GM18868 (cell line): ENCODE results near the gene NTHL1.

Experiments used
- ATAC-seq: cut with Tn5 transposase; IDR thresholded peaks from one replicate; pipeline ENCODE4 v1.9.1; 2021; ENCODE audit warnings: mild to moderate bottlenecking, moderate library complexity; ENCODE audit not compliant: unreplicated experiment

NTHL1 gene

DNA sequence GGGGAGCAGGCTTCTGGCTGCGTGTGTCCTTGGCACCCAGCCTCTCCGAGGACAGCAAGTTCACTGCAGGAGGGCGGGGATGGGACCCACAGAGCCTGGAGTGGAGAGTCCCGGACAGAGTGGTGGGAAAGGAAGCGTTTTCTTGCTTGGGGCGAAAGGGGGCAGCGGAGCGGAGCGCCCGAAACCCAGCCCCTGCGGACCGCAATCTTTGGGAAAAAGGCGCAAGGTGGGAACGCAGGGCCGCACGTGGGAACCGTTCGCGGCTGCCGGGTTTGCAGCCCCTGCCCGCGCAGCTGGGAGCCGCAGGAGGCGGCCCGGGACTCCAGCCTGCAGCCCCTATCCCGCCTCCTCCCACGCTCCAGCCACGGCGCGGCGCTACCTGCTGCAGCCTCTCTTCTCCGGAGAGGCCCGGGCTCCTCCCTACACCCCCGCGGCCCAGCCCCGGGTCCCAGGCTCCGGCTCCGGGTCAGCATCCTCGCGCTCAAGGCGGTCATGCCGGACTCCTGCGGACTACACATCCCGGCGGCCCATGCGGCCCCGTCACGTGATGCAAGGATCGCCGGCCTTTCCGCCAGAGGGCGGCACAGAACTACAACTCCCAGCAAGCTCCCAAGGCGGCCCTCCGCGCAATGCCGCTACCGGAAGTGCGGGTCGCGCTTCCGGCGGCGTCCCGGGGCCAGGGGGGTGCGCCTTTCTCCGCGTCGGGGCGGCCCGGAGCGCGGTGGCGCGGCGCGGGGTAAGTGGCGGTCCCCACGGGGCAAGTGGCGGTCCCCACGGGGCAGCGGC, at the start of gene NTHL1, which contains the start of gene TSC2:
Gene NTHL1, minus strand, starts transcription at position 505 of the 786 bp plus-strand sequence. Its CDS starts 11 bp downstream, at position 494.
Gene TSC2, plus strand, starts transcription at position 656 of the 786 bp plus-strand sequence. CDS start 631 bp downstream, outside the sequence.
- peak; percentile 87 for ATAC-seq

DNA sequence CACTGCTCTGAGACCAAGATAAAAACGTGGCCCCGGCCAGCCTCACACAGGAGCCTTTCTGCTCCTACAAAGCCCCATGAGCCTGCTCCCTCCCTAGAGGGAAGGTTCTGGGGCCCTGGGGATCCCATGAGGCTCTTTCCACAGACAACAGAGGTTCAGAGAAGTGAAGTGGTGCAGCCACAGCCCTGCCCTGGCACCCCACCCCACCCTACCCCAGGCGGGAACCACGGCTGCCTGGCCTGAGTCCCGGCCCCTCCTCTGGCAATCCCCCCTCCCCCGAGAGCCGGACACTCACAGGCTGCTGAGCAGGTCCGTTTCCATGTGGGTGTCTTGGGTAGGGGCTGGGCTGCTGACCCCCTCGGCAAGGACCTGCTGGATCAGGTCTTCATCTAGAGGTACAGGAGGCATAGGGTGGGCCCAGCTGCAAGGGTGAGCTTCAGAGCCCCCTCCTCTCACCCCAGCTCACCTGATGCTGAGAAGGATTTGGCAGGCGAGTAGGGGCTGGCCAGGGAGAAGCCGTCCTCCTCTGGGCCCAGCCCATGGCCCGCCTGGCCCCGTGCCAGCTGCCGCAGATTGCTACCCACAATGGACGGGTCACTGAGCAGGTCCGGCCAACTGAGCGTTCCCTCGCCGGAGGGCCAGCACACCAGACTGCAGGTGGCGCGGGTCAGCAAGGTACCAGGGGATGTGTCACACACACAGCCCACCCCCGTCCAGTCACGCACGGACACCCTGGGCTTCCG, 49.4 kb upstream of the NTHL1 start:
- ATAC-seq, result no peak

DNA sequence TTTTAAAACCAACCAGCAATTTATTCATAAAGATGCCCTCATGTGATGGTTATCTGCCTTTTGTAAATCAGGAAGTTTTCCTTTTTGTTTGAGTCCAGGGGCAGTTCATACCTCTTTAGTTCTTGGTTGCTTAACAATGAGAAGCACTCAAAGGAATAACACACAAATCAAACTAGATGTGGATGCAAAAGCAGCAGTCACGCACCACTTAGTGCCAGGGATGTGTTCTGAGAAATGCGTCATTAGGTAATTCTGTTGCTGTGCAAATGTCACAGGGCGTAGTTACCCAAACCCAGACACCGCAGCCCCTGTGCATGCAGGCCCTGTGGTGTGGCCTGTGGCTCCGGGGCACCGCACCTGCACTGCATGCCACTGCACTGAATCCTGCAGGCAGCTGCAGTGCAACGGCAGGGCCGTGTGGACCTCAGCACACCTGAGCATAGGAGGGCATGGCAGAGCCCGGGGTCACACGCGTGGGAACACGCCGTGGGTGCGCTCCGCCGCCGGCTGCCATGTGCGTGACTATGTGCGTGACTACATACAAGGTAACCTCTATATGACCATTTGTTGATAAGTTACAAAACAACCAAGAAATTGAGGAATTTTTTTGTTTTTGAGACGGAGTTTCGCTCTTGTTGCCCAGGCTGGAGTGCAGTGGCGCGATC, 48.4 kb upstream of the NTHL1 start:
- no peak for ATAC-seq

DNA sequence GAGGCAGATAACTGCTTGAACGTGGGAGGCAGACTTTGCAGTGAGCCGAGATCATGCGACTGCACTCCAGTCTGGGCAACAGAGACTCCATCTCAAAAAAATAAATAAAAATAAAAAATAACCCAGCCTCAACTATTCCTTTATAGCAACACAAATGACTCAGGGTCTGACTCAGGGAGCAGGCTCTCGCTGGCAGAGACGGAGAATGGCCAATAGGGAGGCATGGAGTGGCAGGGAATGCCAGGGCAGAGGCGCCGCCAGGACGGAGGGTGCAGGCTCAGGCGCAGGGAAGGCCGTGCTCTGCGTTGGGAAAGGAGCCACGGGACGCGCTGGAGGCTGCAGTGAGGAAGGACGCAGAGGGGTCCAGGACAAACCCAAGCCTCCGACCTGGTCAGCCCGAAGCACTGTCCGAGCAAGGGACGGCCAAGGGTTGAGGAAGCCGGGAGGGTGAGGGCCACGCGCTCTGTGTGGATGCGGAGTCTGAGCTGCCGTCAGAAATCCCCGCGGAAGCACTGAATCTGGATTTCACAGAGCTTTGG, 47.8 kb upstream of the NTHL1 start:
- ATAC-seq, result no peak

DNA sequence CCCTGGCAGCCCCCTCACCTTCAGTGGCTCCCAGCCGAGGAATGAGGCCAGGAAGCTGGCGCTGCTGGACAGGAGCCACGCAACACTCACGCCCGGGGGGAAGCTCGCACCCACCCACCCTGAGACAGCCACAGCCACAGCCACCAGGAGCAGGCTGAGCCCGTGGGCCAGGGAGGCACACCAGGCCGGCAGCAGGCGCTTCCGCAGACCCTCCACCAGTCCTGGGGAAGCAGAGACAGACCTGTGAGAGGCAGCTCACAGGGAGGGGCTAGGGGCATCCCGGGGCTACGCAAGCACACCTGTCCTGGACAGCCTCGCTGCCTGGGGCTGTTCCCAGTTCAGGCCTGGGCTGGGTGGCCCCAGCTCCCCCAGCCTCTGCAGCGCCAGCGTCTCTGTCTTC, 46.2 kb upstream of the NTHL1 start:
- ATAC-seq, result no peak

DNA sequence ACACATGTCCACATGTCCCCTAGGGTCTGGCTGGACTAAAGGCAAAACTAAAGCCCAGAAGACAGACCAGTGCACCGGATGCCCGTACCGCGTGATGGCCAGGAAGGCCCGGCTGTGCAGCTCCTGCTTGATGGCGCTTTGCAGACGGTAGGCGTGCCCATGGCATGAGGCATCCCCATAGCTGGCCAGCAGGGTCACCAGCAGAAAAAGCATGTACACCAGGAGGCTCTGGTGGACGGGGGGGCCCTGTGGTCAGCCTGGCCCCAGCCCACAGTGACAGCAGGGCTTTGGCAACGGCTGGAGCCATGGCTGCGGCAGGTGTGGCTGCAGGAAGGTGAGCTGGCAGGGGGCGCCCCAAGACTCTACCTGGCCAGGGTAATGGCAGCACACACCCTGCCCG, 45.2 kb upstream of the NTHL1 start:
- ATAC-seq, result no peak

DNA sequence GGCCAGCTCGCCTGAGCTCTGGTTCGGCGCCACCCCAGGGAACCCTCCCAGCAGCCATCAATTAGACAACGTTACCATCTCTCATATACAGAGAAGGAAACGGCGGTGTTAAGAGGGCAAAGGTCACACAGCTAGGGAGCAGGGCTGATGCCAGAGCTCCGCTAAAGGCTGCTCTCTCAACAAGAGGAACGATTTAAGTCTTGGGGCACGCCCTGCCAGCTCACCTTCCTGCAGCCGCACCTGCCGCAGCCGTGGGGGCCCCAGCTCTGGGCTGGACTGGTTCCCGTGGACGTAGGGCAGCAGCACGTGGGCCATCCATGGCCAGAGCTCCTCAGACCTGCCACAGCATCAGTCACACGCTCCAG, 44.6 kb upstream of the NTHL1 start:
- ATAC-seq, result no peak

DNA sequence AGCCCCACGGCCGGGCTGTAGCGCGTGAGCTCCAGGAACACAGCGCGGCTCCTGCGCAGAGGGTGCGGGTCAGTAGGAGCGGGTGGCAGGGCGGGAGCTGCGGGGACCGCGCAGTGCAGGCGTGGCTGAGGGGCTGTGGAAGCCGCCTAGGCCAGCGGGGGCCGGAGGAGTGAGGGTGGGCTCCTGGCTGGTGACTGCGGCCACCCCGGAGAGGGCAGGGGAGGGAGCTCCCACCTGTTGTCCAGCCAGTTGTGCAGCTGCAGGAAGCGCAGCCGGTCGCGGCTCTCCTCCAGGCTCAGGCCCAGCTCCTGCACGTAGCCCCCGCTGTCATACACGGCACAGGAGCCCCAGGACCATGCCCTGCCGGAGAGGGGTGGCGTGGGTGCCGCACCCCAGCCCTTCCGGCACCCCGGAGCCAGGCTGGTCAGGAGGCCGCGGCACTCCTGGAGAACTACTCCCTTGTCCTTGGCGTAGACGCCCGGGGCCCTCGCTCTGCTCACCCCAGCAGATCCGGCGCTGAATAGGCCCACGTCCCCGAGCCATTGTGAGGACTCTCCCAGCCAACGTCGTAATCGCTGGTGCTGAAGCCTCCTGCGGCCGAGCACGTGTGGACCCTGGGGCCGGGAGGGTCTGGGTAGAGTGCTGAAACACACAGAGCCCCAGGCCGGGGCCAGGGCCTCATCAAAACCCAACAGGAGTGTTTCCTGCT, 44.1 kb upstream of the NTHL1 start:
- no peak for ATAC-seq

DNA sequence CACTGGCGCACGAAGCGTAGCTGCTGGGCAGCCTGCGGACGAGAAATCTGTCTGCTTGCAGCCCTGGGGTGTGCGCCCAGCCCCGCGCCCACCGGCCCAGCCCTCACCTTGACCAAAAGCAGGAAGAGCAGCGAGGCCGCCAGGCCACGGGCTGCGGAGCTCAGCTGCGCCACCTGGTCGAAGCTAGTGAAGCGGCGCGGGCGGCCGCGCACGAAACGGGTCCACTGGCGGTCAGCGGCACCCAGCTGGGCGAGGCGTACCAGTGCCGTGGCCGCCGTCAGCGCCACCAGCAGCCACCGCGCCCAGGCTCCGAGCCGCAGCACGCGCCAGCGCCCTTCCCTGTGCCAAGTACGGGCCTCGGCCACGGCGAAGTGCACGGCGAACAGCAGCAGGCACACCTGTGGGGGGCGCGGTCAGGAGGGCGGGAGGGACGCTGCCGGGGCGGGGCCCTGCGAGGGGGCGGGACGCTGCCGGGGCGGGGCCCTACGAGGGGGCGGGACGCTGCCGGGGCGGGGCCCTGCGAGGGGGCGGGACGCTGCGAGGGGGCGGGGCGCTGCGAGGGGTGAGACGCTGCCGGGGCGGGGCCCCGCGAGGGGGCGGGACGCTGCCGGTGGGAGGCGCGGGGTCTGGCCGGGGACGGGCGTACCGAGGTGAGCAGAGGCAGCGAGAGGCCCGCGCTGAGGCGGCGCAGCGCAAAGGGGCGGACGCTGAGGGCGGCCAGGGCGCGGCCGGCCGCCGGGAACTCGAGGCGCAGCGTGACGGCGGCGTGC, 43.3 kb upstream of the NTHL1 start:
- no peak for ATAC-seq

DNA sequence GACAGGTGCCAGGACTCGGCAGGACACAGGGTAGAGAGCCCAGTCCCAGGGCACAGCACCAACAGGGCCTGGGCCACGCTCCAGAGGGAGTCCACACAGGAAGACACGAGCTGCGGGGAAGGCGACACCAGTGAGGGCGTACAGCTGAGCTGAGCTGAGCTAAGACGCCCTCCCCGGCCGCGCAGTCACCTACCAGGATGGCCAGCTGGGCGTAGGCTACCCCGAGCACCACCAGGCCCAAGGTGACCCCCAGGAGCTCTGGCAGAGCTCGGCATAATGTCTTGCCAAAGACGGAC, 42.8 kb upstream of the NTHL1 start:
- ATAC-seq, result no peak

DNA sequence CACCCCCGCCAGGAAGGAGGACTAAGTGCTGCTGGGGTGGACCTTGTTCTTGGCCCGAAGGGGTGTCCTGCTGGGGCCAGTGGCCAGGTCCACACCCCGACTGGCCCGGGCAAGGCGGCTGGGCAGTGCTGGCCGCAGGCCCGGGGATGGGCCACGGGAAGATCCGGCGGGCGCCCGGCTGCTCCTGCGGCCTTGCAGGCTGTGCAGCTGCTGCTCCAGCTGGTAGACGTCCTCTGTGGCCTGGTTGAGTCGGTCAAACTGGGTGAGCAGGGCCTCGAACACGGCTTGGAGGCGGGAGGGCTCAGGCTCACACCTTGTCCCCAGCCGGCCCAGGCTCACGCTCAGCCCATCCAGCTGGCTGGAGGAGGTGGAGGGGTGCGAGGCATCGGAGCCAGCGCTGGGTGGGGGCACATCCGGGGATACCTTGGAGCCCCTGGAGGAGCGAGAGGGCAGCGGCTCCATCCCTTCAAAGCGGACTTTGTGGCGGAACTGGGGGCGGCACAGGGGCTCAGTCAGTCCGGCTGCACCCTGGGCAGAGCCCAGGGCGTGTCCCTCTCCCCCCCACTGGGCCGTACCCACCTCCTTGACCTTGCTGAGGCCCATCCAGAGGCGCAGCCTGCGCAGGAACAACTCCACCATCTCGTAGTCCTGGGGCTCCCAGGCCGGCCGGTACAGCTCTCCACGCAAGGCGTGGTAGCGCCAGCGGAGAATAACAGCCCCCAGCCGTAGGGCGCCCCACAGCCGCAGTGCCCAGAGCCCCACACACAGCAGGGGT, 42.3 kb upstream of the NTHL1 start:
- ATAC-seq, result no peak

DNA sequence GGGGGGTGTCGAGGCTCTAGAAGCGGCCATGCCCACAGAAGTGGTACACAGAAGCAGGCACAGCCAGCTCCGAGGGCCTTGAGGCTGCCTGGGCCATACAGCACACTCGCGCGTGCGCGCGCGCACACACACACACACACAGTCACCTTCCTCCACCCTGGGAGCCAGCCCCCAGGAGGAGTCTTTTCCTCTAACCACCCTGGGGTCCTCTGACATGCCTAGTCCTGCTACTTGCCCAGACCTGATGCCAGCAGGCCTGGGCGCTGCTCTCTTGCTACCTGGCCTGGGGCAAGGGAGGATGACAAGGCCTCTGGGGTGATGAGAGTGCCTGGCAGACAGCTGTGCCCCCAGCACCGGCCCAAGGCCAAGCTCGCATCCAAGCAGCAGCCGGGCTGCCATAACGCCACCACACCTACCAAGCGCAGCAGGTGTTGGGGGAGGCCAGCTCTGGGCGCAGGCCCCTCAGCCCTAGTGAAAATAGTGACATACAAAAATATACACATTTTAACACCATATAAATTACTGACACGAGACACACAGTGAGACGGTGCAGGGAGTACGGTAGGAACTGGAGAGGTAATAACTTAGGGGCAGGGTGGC, 41.2 kb upstream of the NTHL1 start:
- no peak for ATAC-seq

DNA sequence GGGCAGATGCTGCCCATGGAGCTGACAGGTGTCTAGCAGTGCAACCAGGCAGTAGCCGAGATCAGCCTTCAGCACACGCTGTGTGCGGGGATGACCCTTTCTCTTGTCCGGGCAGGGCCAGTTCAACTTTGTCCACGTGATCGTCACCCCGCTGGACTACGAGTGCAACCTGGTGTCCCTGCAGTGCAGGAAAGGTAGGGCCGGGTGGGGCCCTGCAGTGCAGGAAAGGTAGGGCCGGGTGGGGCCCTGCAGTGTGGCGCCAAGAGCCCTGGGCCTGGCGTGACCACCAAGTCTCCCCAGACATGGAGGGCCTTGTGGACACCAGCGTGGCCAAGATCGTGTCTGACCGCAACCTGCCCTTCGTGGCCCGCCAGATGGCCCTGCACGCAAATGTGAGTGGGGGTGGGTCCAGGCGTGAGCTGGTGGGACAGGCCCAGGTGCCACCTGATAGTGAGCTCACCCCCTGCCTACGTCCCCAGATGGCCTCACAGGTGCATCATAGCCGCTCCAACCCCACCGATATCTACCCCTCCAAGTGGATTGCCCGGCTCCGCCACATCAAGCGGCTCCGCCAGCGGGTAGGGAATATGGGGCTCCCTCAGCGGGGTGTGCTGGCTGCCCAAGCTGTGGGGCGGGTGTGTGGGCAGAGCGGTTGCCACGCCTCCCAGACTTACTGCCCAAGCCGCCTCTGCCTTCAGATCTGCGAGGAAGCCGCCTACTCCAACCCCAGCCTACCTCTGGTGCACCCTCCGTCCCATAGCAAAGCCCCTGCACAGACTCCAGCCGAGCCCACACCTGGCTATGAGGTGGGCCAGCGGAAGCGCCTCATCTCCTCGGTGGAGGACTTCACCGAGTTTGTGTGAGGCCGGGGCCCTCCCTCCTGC, 40.4 kb upstream of the NTHL1 start:
- ATAC-seq, result no peak

DNA sequence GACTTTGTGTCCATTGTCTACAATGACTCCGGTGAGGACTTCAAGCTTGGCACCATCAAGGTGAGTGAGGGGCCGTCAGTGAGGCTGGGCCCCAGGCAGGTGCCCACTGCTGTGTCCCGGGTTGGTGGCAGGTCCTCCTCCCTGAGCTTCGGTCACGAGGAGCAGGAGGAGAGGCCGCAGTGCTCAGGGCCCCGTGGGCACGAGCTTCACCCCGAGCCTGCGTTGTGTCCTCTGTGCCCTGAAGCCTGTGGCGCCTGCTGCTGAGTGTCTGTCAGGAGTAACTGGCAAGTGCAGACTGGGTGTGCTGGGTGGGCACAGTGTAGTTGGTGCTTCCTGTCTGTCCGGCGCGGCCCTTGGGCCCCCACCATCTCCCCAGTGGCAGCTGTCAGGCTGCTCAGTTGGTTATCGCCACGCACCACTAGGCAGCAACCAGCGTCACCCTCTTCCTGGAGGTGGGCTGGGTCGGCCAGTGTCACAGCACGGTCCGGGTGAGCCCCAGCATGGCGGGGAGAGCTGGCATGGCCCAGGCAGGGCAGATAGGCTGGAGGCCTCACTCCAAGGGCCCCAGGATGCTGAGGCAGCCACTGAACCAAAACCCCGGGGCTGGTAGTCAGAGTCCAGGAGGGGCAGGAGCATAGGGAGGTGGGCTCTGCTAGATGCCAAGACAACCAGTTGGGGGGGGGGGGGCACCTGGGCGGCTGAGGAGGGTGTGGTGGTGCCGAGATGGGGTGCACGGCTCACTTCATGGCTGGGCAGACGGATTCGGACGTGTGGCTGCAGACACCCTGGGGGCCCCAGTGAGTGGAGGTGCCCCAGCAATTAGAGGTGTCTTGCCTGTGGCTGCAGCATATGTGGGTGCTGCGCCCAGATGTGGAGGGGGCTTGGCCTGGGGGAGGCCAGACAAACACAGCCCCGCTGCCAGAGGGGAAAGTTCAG, 39.4 kb upstream of the NTHL1 start:
- ATAC-seq, result no peak

DNA sequence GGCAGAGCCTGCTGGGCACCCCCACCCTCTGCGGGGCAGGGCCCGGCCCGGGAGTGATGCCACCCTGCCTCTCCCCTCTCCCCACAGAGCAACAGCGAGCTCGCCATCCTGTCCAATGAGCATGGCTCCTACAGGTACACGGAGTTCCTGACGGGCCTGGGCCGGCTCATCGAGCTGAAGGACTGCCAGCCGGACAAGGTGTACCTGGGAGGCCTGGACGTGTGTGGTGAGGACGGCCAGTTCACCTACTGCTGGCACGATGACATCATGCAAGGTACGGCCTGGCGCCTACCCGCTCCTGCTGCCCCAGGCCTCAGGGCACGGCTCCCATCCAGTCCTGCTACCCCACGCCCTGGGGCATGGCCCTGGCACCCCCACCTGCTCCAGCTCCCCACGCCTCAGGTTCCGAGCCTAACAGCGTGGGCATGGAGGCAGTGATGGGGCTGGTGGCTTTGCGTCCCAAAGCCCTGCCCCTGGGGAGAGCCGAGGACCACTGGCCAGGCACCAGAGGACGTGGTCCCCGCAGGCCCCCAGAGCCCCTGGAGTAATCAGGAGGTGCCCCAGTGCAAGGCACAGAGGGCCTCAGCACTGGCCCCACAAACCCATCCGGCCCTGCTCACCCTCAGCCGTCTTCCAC, 38.6 kb upstream of the NTHL1 start:
- ATAC-seq, result no peak

DNA sequence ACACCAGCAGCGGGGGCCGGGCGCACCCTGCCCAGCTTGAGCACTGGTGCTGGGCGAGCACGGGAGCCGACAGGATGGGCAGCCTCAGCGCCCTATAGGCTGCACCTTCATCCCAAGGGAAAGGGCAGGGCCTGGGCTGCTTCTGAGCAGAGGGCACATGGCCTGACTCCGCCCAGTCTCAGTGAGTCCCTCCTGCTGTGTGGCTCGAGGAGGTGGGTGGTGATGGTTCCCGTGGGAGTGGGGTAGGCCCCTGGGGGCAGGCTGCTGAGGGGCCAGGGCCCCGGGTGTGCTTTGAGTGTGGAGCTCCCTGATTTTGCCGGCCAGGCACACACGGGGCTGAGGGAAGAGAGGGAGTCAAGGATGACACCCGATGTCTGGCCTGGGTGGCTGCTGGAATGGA, 38.0 kb upstream of the NTHL1 start:
- no peak for ATAC-seq
